ENCODE measurements around the gene DENND4A.

DNA sequence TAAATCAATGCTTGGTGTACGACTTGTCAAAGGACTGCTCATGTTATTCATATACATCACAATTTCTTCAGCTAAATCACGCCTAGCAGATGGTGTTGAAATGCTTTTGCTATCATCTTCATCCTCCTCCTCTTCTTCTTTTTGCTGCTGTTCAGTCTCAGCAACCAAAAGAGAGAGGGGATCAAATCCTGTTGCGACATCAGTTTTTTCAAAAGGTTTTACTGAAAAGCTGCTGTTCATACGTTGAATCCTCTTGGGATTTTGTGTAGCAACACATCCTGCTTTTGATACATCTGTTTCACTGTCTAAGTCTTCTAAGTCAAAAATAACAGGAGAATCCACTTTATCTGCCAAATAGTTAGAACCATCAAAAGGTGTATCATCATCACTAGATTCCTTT, 101.3 kb downstream of the DENND4A start:
- TF ChIP-seq EZH2 (IDR thresholded peaks at IDR 0.05; ENCODE audit: borderline replicate concordance, low read depth, low read length, severe bottlenecking): no peak
- no peak for TF ChIP-seq CTCF (IDR thresholded peaks at IDR 0.05; ENCODE audit: borderline replicate concordance, extremely low read depth, low read length, poor library complexity, severe bottlenecking)
